HL-60 (cell line): ENCODE results near the gene LRRC32.

ENCODE experiments used
- DNase-seq, 2 experiments: peaks; one replicate each; pipeline ENCODE4 v3.0.0-alpha.2; 2010 to 2020; ENCODE audit warnings: low read depth in 1 of 2, low spot score in 1 of 2
- H3K27ac ChIP-seq: fragments of 250-450 bp; sonication (Bioruptor Pico); replicated peaks from 2 replicates; pipeline ENCODE4 v1.5.1; 2020; ENCODE audit warnings: mild to moderate bottlenecking, moderate library complexity
- H3K27me3 ChIP-seq: fragments of 250-450 bp; sonication (Bioruptor Pico); 2 replicates; pipeline ENCODE4 v1.5.1; 2021; ENCODE audit warnings: mild to moderate bottlenecking, moderate library complexity; ENCODE audit not compliant: insufficient read depth, poor library complexity, severe bottlenecking
- H3K4me3 ChIP-seq: replicated peaks from 2 replicates; pipeline ENCODE4 v1.5.1; 2011; ENCODE audit warnings: mild to moderate bottlenecking, control low read depth, low read length; ENCODE audit not compliant: insufficient read depth
- GABPA ChIP-seq: IDR thresholded peaks from 2 replicates; pipeline ENCODE4 v1.6.1; 2012; ENCODE audit warnings: low read depth
- POLR2AphosphoS5 ChIP-seq: IDR thresholded peaks from 2 replicates; pipeline ENCODE4 v1.6.1; 2012; ENCODE audit warnings: low read depth
- REST ChIP-seq: IDR thresholded peaks from 2 replicates; pipeline ENCODE4 v1.6.1; 2012; ENCODE audit warnings: low read depth; ENCODE audit not compliant: insufficient replicate concordance
- SPI1 ChIP-seq: IDR thresholded peaks from 2 replicates; pipeline ENCODE4 v1.6.1; 2012; ENCODE audit warnings: low read depth, mild to moderate bottlenecking, borderline replicate concordance
- TF ChIP-seq, protein P1 (sequence below): IDR thresholded peaks from one replicate; pipeline ENCODE4 v1.5.1; 2011; ENCODE audit warnings: low read length, control low read depth, inconsistent platforms; ENCODE audit not compliant: insufficient read depth

Gene LRRC32

GRCh38 chr11:76632492-76632891 lies 38.1 kb downstream of the LRRC32 start:
- Histone ChIP-seq H3K27me3 (no peaks in the 10 kb centered on the region), H3K27ac (no peak overlapping the region), H3K4me3 (no peak overlapping the region)
- DNase-seq, result no peak
- TF ChIP-seq, protein P1, sequence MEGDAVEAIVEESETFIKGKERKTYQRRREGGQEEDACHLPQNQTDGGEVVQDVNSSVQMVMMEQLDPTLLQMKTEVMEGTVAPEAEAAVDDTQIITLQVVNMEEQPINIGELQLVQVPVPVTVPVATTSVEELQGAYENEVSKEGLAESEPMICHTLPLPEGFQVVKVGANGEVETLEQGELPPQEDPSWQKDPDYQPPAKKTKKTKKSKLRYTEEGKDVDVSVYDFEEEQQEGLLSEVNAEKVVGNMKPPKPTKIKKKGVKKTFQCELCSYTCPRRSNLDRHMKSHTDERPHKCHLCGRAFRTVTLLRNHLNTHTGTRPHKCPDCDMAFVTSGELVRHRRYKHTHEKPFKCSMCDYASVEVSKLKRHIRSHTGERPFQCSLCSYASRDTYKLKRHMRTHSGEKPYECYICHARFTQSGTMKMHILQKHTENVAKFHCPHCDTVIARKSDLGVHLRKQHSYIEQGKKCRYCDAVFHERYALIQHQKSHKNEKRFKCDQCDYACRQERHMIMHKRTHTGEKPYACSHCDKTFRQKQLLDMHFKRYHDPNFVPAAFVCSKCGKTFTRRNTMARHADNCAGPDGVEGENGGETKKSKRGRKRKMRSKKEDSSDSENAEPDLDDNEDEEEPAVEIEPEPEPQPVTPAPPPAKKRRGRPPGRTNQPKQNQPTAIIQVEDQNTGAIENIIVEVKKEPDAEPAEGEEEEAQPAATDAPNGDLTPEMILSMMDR, result no peak
- TF ChIP-seq GABPA (no peak), REST (no peak), POLR2AphosphoS5 (no peak), SPI1 (no peak)

DNA sequence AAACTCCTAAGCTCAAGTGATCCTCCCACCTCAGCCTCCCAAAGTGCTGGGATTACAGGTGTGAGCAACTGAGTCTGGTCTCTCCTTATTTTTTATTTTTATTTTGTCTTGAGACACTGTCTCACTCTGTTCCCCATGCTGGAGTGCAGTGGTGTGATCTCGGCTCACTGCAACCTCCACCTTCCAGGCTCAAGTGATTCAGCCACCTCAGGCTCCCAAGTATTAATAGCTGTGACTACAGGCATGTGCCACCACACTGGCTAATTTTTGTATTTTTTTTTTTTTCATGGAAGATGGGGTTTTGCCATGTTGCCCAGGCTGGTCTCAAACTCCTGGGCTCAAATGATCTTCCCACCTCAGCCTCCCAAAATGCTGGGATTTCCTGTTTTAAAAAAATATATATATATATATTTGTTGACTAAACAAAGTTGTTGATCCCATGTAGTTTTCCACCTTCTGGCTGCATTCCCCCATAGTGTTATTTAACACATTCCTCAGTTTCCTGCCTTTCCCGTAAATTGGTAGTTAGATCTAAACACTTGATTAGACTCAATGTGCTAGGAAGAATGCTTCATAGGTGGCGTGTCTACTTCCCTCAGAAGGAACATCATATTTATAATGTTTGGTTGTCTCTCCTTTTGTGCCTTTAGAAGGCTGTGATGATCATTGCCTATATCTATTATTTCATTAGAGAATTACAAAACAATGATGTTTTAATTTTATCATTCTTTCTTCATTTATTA lies 38.8 kb downstream of the LRRC32 start:
- Histone ChIP-seq H3K27ac (no peak overlapping the region), H3K27me3 (no peaks in the 10 kb centered on the region), H3K4me3 (no peak overlapping the region)
- TF ChIP-seq POLR2AphosphoS5 (no peak), GABPA (no peak), REST (no peak), SPI1 (no peak)
- TF ChIP-seq, protein P1, result no peak
- no peak for DNase-seq

DNA sequence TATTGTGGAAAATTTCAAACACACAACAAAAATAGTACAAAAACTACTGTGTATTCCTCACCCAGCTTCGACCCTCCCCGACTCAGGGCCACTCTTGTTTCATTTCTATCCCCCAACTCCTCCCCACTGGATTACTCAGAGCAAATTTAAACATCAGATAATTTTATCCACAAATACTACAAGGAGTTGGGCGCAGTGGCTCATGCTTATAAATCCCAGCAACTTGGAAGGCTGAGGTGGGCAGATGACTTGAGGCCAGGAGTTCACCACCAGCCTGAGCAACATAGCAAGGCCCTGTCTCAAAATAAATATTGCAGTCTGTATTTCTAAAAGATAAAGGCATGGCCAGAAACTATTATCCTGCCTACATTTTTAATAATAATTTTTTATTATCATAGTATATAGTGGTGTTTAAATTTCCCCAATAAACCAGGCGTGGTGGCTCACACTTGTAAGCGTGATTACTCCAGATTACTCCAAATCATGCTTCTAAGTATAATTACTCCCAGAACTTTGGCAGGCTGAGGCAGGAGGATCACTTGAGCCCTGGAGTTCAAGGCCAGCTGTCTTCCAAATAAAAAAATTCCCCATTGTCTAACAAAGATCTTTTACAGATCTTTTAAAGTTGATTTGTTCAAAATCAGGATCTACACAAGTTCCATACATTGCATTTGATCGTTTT lies 39.8 kb downstream of the LRRC32 start:
- no peak for DNase-seq
- Histone ChIP-seq H3K27ac (peak overlapping the region; percentile 24), H3K4me3 (no peak overlapping the region), H3K27me3 (no peaks in the 10 kb centered on the region)
- TF ChIP-seq, protein P1, result no peak
- TF ChIP-seq REST (no peak), SPI1 (no peak), GABPA (no peak), POLR2AphosphoS5 (no peak)
